ENCODE measurements around the gene SMIM28.

DNA sequence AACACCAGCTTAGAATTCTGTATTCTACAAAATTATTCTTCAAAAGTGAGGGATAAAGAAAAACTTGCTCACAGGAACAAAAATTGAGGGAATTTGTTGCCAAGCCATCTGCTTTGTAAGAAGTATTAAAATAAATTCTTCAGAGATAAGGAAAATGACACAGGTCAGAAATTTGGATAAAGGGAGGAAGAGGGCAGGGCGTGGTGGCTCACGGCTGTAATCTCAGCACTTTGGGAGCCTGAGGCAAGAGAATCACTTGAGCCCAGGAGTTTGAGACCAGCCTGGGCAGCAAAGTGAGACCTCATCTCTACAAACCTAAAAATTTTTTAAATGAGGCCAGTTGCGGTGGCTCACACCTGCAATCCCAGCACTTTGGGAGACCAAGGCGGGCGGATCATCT, 11.8 kb downstream of the SMIM28 start:
- TF ChIP-seq, protein P1, sequence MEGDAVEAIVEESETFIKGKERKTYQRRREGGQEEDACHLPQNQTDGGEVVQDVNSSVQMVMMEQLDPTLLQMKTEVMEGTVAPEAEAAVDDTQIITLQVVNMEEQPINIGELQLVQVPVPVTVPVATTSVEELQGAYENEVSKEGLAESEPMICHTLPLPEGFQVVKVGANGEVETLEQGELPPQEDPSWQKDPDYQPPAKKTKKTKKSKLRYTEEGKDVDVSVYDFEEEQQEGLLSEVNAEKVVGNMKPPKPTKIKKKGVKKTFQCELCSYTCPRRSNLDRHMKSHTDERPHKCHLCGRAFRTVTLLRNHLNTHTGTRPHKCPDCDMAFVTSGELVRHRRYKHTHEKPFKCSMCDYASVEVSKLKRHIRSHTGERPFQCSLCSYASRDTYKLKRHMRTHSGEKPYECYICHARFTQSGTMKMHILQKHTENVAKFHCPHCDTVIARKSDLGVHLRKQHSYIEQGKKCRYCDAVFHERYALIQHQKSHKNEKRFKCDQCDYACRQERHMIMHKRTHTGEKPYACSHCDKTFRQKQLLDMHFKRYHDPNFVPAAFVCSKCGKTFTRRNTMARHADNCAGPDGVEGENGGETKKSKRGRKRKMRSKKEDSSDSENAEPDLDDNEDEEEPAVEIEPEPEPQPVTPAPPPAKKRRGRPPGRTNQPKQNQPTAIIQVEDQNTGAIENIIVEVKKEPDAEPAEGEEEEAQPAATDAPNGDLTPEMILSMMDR (IDR thresholded peaks at IDR 0.05): no peak
- no peak for TF ChIP-seq POLR2AphosphoS5 (IDR thresholded peaks at IDR 0.05)
- TF ChIP-seq POLR2A (IDR thresholded peaks at IDR 0.05): no peak
